Esophagus squamous epithelium (tissue), 4 donors: ENCODE results near the gene VASH2.

Experiments
- CTCF ChIP-seq, 6 experiments: fragments of 450-650 bp in 4 of 6; fragments of 200-600 bp in 2 of 6; sonication (generic) in 2 of 6; IDR thresholded peaks; one replicate each; pipeline ENCODE4 v1.5.1; 2016 to 2019; ENCODE audit warnings: antibody characterized with exemption in 6 of 6, mild to moderate bottlenecking in 4 of 6, moderate library complexity in 4 of 6
- POLR2A ChIP-seq, 4 donors: fragments of 450-650 bp; IDR thresholded peaks; one replicate each; pipeline ENCODE4 v1.6.1; 2017; ENCODE audit warnings: antibody characterized with exemption in 4 of 4, mild to moderate bottlenecking in 4 of 4, moderate library complexity in 3 of 4

DNA sequence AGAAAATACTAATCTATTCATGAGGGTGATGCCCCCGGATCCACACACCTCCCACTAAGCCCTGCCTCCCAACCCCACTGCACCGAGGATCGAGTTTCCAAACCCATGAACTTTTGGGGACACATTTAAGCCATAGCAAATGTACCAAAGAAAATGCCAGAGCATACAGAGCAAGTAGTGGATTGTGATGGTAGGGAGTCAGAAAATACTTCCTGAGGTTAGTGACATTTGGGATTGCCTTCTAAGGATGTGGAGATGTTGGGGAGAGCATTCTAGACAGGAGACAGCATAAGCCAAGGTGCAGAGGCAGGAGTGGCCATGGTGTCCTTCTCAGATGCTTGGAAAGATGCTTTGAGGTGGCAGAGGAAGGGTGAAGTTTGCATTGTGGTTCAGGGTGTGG, 33.1 kb downstream of the VASH2 start:
- TF ChIP-seq CTCF (IDR thresholded peaks at IDR 0.05): no peak
- TF ChIP-seq POLR2A (IDR thresholded peaks at IDR 0.05): no peak
